ENCODE data around the gene IMPDH2.

Gene IMPDH2

GRCh38 chr3:48989126-48989795, 39.9 kb downstream of the IMPDH2 start:
- peak overlapping the region; percentile 78 for H3K4me3 ChIP-seq (ENCODE audit: low read depth, low read length)
- DNase-seq (ENCODE audit: low read depth): no peak

GRCh38 chr3:48985831-48986376, 43.3 kb downstream of the IMPDH2 start:
- no peak for DNase-seq (ENCODE audit: low read depth)
- no peak overlapping the region for H3K4me3 ChIP-seq (ENCODE audit: low read depth, low read length)

- DNase-seq (ENCODE audit: low read depth): no peak
- no peak overlapping the region for H3K4me3 ChIP-seq (ENCODE audit: low read depth, low read length)
Observed at GRCh38 chr3:48984663-48985062, 44.5 kb downstream of the IMPDH2 start.

GRCh38 chr3:48983096-48983495, 46.1 kb downstream of the IMPDH2 start:
- DNase-seq (ENCODE audit: low read depth): no peak
- H3K4me3 ChIP-seq (ENCODE audit: low read depth, low read length): no peak overlapping the region

GRCh38 chr3:48982686-48983085, 46.5 kb downstream of the IMPDH2 start:
- DNase-seq (ENCODE audit: low read depth): no peak
- no peak overlapping the region for H3K4me3 ChIP-seq (ENCODE audit: low read depth, low read length)

GRCh38 chr3:48982016-48982415, 47.2 kb downstream of the IMPDH2 start:
- H3K4me3 ChIP-seq (ENCODE audit: low read depth, low read length): no peak overlapping the region
- DNase-seq (ENCODE audit: low read depth): no peak

- H3K4me3 ChIP-seq (ENCODE audit: low read depth, low read length): no peak overlapping the region
- no peak for DNase-seq (ENCODE audit: low read depth)
Observed at GRCh38 chr3:48980295-48980694, 48.9 kb downstream of the IMPDH2 start.

GRCh38 chr3:48979451-48979850, 49.7 kb downstream of the IMPDH2 start:
- no peak for DNase-seq (ENCODE audit: low read depth)
- H3K4me3 ChIP-seq (ENCODE audit: low read depth, low read length): no peak overlapping the region
